Fibroblast of lung (primary cell): ENCODE data around the gene B9D1. TPM values are rescaled to one million over a fixed set of nuclear protein-coding genes. Genes with fewer than 3 reads are reported as not detected.

Experiments used
- DNase-seq, 2 donors: peaks; one replicate each; pipeline versions ENCODE4 v3.0.0 to v3.0.0-alpha.2; 2010; ENCODE audit warnings: low read depth in 2 of 2
- H2AFZ ChIP-seq: 2 replicates; pipeline ENCODE4 v1.5.1; 2012; ENCODE audit warnings: low read length, control low read depth, inconsistent platforms
- H3K27ac ChIP-seq: 2 replicates; pipeline ENCODE4 v1.5.1; 2011; ENCODE audit warnings: low read length, control low read depth; ENCODE audit not compliant: insufficient read depth
- H3K27me3 ChIP-seq: 2 replicates; pipeline ENCODE4 v1.5.1; 2011; ENCODE audit warnings: mild to moderate bottlenecking, low read length; ENCODE audit not compliant: control insufficient read depth, insufficient read depth
- H3K36me3 ChIP-seq: 2 replicates; pipeline ENCODE4 v1.5.1; 2011; ENCODE audit warnings: low read length; ENCODE audit not compliant: control insufficient read depth, insufficient read depth
- H3K4me1 ChIP-seq: 2 replicates; pipeline ENCODE4 v1.5.1; 2011; ENCODE audit warnings: low read length; ENCODE audit not compliant: control insufficient read depth, insufficient read depth; ENCODE audit errors: extremely low read depth
- H3K4me2 ChIP-seq: 2 replicates; pipeline ENCODE4 v1.5.1; 2011; ENCODE audit warnings: low read length, control low read depth; ENCODE audit not compliant: insufficient read depth; ENCODE audit errors: extremely low read depth
- H3K4me3 ChIP-seq, 4 experiments: fragments of 200-600 bp in 1 of 4; sonication (generic) in 1 of 4; replicated peaks in 1 of 4; 2 replicates each; pipeline ENCODE4 v1.5.1; 2011 to 2016; ENCODE audit warnings: low read length in 4 of 4, low read depth in 3 of 4, mild to moderate bottlenecking in 3 of 4, control low read depth in 2 of 4, inconsistent platforms in 1 of 4, mixed read lengths in 1 of 4; ENCODE audit not compliant: insufficient read depth in 1 of 4; ENCODE audit errors: control extremely low read depth in 1 of 4
- H3K79me2 ChIP-seq: 2 replicates; pipeline ENCODE4 v1.5.1; 2012; ENCODE audit warnings: mild to moderate bottlenecking, low read length, inconsistent platforms; ENCODE audit not compliant: control insufficient read depth, insufficient read depth
- H3K9ac ChIP-seq: 2 replicates; pipeline ENCODE4 v1.5.1; 2011; ENCODE audit warnings: mild to moderate bottlenecking, low read length, control low read depth; ENCODE audit not compliant: insufficient read depth
- H3K9me3 ChIP-seq: 2 replicates; pipeline ENCODE4 v1.5.1; 2012; ENCODE audit warnings: low read depth, low read length; ENCODE audit not compliant: control insufficient read depth, insufficient read depth
- H4K20me1 ChIP-seq: 2 replicates; pipeline ENCODE4 v1.5.1; 2011; ENCODE audit warnings: low read length; ENCODE audit not compliant: control insufficient read depth, insufficient read depth; ENCODE audit errors: extremely low read depth
- CTCF ChIP-seq, 2 donors: IDR thresholded peaks in 1 of 2; conservative IDR thresholded peaks in 1 of 2; 1 replicate in 1 of 2; 2 replicates in 1 of 2; pipeline ENCODE4 v1.5.1; 2011 to 2012; ENCODE audit warnings: low read length in 2 of 2, control low read depth in 1 of 2, inconsistent platforms in 1 of 2, low read depth in 1 of 2, mild to moderate bottlenecking in 1 of 2
- EZH2 ChIP-seq: IDR thresholded peaks from 2 replicates; pipeline ENCODE4 v1.5.1; 2012; ENCODE audit warnings: low read length, control low read depth, mild to moderate bottlenecking; ENCODE audit errors: missing control alignments
- polyA plus RNA-seq, 2 donors: library from polyadenylated mRNA; depleted of rRNA in 1 of 2; stranded (reverse) in 1 of 2; unstranded in 1 of 2; fragments of >200 nt; gene quantifications; 2 replicates each; pipeline ENCODE4 v1.2.1, GENCODE V29; 2011 to 2012; ENCODE audit warnings: missing spikeins in 1 of 2
- total RNA-seq: library from RNA; depleted of rRNA; stranded (reverse); fragments of >200 nt; gene quantifications from 2 replicates; pipeline ENCODE4 v1.2.1, GENCODE V29; 2014

B9D1 gene
- total and polyA plus RNA-seq, 2 donors (not counting 1 experiment from before 2014, with no cell fraction given), result 35.7 to 38.5 TPM

- Histone ChIP-seq H4K20me1 (no peaks in the 10 kb centered on the region), H3K4me1 (peaks cover 16% of the 10 kb centered on the region), H3K36me3 (peaks cover 1% of the 10 kb centered on the region), H2AFZ (no peak overlapping the region), H3K4me2 (no peak overlapping the region), H3K79me2 (no peaks in the 10 kb centered on the region), H3K27ac (no peak overlapping the region), H3K9ac (no peak overlapping the region), H3K27me3 (no peaks in the 10 kb centered on the region), H3K9me3 (no peaks in the 10 kb centered on the region), H3K4me3 (no peak overlapping the region)
- no peak for TF ChIP-seq EZH2
- no peak for TF ChIP-seq CTCF (conservative IDR thresholded peaks at IDR 0.05 in 1 of 2, IDR thresholded peaks at IDR 0.05 in 1 of 2; ENCODE audit: low read depth in 1 of 2, low read length in 2 of 2)
- DNase-seq, result peak; percentile 58 to 95
These were observed 35.3 kb downstream of the B9D1 start for GRCh38 chr17:19327031-19327783.

GRCh38 chr17:19325542-19325941 is 37.0 kb downstream of the B9D1 start:
- Histone ChIP-seq H3K9me3 (no peaks in the 10 kb centered on the region), H3K27me3 (no peaks in the 10 kb centered on the region), H3K9ac (no peak overlapping the region), H2AFZ (no peak overlapping the region), H3K4me1 (peaks cover 3% of the 10 kb centered on the region), H4K20me1 (no peaks in the 10 kb centered on the region), H3K36me3 (peaks cover 3% of the 10 kb centered on the region), H3K79me2 (no peaks in the 10 kb centered on the region), H3K4me2 (no peak overlapping the region), H3K27ac (no peak overlapping the region), H3K4me3 (no peak overlapping the region)
- DNase-seq, result no peak
- no peak for TF ChIP-seq EZH2
- no peak for TF ChIP-seq CTCF (conservative IDR thresholded peaks at IDR 0.05 in 1 of 2, IDR thresholded peaks at IDR 0.05 in 1 of 2; ENCODE audit: low read depth in 1 of 2, low read length in 2 of 2)

GRCh38 chr17:19322861-19323260 is 39.7 kb downstream of the B9D1 start:
- Histone ChIP-seq H3K9me3 (no peaks in the 10 kb centered on the region), H3K9ac (no peak overlapping the region), H3K79me2 (no peaks in the 10 kb centered on the region), H3K27ac (no peak overlapping the region), H4K20me1 (no peaks in the 10 kb centered on the region), H3K36me3 (peaks cover 5% of the 10 kb centered on the region), H3K4me2 (no peak overlapping the region), H3K27me3 (no peaks in the 10 kb centered on the region), H3K4me1 (peaks cover under 1% of the 10 kb centered on the region), H3K4me3 (no peak overlapping the region), H2AFZ (no peak overlapping the region)
- no peak for DNase-seq
- TF ChIP-seq CTCF (conservative IDR thresholded peaks at IDR 0.05 in 1 of 2, IDR thresholded peaks at IDR 0.05 in 1 of 2; ENCODE audit: low read depth in 1 of 2, low read length in 2 of 2) (no peak), EZH2 (no peak)
